ENCODE results near the gene LCNL1. TPM values are rescaled to one million over a fixed set of nuclear protein-coding genes. Genes with fewer than 3 reads are reported as not detected.

LCNL1 gene
- total RNA-seq, 4 donors from 2014 or later = 0.36 to 0.37 TPM; not detected in 2

DNA sequence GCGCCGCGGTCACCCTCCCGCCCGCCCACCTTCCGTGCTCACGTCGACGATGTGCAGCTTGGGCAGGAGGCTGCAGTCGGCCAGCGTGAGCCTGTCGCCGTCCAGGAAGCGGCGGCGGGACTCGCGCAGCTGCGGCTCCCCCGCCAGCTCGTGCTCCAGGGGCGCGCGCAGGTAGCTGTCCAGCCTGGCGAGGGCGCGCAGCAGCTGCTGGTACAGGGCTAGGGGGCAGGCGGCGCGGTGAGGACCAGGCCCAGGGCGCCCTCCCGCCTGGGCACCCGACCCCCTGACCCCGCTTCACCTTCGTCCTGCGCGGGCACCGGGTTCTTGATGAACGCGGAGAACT, 12.1 kb downstream of the LCNL1 start:
- intact Hi-C loops (cut with DNase I; ENCODE audit: low total_unique reads) = no loop called here
- H3K4me3 ChIP-seq (ENCODE audit: low read depth, poor library complexity, severe bottlenecking) = no peak overlapping the region
- WGBS, 2 donors = 55% methylated on average over 21 of the region's 40 CpGs; no CpG with 5 or more reads in 1 of the 2 donors
- DNase-seq (ENCODE audit: low spot score in 2 of 2) = no peak
- no peak for TF ChIP-seq POLR2A (IDR thresholded peaks at IDR 0.05)
- TF ChIP-seq, protein P1, sequence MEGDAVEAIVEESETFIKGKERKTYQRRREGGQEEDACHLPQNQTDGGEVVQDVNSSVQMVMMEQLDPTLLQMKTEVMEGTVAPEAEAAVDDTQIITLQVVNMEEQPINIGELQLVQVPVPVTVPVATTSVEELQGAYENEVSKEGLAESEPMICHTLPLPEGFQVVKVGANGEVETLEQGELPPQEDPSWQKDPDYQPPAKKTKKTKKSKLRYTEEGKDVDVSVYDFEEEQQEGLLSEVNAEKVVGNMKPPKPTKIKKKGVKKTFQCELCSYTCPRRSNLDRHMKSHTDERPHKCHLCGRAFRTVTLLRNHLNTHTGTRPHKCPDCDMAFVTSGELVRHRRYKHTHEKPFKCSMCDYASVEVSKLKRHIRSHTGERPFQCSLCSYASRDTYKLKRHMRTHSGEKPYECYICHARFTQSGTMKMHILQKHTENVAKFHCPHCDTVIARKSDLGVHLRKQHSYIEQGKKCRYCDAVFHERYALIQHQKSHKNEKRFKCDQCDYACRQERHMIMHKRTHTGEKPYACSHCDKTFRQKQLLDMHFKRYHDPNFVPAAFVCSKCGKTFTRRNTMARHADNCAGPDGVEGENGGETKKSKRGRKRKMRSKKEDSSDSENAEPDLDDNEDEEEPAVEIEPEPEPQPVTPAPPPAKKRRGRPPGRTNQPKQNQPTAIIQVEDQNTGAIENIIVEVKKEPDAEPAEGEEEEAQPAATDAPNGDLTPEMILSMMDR (IDR thresholded peaks at IDR 0.05) = no peak

DNA sequence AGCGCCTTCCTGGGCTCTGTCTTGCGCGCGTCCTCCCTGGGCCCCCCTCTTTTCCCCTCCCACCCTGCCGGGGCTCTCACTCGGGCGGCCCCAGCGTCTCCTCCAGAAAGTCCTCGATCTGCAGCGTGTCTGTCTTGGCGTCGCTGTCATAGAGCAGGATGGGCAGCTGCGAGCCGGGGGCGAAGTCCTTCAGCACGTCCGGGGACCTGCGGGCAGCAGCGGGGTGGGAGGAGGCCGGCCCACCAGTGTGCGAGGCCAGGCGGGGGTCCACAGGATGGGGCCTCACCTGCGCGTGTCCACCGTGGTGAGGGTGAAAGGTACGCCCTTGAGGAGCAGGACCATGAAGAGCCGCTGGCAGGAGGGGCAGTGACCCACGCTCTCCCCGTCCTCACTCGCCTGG, 12.6 kb downstream of the LCNL1 start:
- intact Hi-C loops (cut with DNase I; ENCODE audit: low total_unique reads) = no loop called here
- TF ChIP-seq, protein P1 (IDR thresholded peaks at IDR 0.05) = no peak
- no peak for TF ChIP-seq POLR2A (IDR thresholded peaks at IDR 0.05)
- DNase-seq (ENCODE audit: low spot score in 2 of 2) = no peak
- 20 to 26% methylated on average over 28 to 29 of the region's 30 CpGs for WGBS, 2 donors
- no peak overlapping the region for H3K4me3 ChIP-seq (ENCODE audit: low read depth, poor library complexity, severe bottlenecking)

DNA sequence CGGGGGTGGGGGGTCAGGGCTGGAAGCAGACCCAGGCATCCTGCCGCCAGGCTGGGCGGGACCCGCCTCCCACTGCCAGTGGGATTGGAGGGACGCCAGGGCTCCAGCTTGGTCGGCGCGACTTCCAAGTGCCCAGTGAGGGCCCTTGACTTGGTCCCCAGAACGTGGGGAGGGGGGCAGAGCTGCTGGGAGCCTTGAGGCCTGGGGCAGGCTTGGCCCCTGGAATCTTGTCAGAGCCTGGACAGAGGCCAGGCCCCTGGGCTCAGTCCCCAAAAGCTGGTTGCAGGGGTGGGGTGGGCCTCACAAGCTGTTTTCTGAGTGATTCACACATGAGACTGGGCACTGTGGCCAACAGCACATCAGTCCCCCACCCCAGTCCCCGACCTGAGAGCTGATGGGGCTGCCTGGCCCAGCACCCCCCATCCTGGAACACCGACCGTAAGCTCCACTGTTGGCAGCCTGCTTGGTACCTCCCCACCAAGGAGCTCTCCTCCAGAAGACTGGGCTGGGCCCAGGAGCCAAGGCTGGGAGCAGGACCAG, 13.0 kb downstream of the LCNL1 start:
- TF ChIP-seq, protein P1 (IDR thresholded peaks at IDR 0.05) = no peak
- no peak for TF ChIP-seq POLR2A (IDR thresholded peaks at IDR 0.05)
- no peak overlapping the region for H3K4me3 ChIP-seq (ENCODE audit: low read depth, poor library complexity, severe bottlenecking)
- WGBS, 2 donors = 5 to 14% methylated on average over 8 to 12 of the region's 12 CpGs
- intact Hi-C loops (cut with DNase I; ENCODE audit: low total_unique reads) = no loop called here
- no peak for DNase-seq (ENCODE audit: low spot score in 2 of 2)

DNA sequence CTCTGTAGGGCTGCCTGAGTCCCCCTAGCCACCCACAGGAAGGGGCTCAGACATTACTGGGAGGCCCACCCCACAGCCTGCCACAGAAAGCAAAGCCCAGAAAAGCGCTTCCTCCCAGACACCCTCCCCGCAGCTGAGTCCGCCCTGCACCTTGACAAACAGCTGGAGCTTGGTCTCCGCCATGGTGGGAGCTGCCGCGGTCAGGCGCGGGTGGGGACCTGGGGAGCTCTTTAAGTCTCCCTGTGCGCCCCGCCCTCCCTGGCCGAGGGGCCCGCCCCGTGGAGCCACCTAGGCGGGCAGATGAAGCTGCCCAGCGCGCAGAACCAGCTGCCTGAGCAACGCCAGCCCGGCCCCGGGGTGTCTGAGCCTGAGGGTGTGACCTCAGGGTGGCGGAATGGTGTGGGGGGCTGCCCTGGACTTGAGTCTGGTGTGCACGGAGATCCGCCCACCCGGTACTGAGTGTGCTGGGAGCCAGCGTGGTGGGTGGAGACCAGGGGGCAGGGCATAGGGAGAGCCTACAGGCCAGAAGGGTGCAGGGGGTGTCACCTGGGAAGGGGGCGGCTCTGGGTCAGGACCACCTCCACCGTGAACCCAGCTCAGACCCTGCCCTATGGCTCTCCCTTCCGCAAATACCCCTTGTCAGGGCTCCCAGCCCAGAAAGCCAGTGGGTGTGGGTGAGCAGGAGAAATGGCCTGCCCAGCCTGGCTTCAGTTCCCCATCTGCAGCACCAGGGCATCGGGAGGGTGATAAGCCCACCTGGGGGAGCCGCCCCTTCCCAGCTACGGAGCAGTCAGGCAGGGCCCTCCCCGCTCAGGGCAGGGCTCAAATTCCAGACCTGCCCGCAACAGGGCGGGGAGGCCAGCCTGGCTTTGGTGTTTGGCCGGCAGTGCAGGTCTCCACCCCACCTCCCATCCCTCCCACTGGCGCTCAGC, 13.8 kb downstream of the LCNL1 start, which contains the start of gene CLIC3:
Gene CLIC3, minus strand, starts transcription at position 208 of the 932 bp plus-strand sequence. Its CDS starts 25 bp downstream, at position 183.
- intact Hi-C loops (cut with DNase I; ENCODE audit: low total_unique reads) = no loop called here
- TF ChIP-seq, protein P1 (IDR thresholded peaks at IDR 0.05) = no peak
- TF ChIP-seq POLR2A (IDR thresholded peaks at IDR 0.05) = no peak
- no peak for DNase-seq (ENCODE audit: low spot score in 2 of 2)
- no peak within 1 kb of the TSS for H3K4me3 ChIP-seq (ENCODE audit: low read depth, poor library complexity, severe bottlenecking)
- 24 to 36% methylated on average over 18 to 25 of the region's 35 CpGs for WGBS, 2 donors

DNA sequence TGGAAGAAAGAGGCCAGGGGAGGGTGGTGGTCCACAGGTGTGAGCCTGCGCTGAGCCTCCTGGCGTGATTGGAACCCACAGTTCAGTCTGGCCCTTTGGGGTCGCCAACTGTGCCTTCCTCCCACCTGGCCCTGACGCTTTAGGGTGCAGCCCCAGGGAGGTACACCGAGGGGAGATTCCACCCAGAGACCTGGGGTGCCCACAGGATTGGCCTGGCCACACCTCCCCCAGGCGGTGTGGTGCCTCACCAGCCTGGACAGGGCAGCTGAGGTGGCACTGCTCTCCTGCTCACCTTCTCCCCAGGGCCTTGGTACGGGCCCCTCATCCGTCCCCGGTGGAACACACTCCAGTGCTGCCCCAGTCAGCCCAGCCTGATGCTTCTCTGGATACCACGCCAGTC, 14.6 kb downstream of the LCNL1 start:
- DNase-seq (ENCODE audit: low spot score in 2 of 2) = no peak
- TF ChIP-seq, protein P1 (IDR thresholded peaks at IDR 0.05) = no peak
- no peak for TF ChIP-seq POLR2A (IDR thresholded peaks at IDR 0.05)
- no peak overlapping the region for H3K4me3 ChIP-seq (ENCODE audit: low read depth, poor library complexity, severe bottlenecking)
- intact Hi-C loops (cut with DNase I; ENCODE audit: low total_unique reads) = no loop called here
- 80 to 86% methylated on average over 3 to 10 of the region's 10 CpGs for WGBS, 2 donors

Measured in lower leg skin (tissue), 4 donors.